HG02759 (cell line): ENCODE measurements around the gene PTPN20.
"Not testable (repeated sequence)": the region's sequence is repeated elsewhere in the genome, so short reads cannot be mapped to it uniquely, and the experiment has no call there.

Experiments
- ATAC-seq: cut with Tn5 transposase; IDR thresholded peaks from one replicate; pipeline ENCODE4 v1.9.1; 2021; ENCODE audit warnings: mild to moderate bottlenecking, moderate library complexity; ENCODE audit not compliant: unreplicated experiment

PTPN20 gene

GRCh38 chr10:46911144-46911876 is at the start of gene PTPN20:
Gene PTPN20, plus strand, starts transcription at chr10:46911428. Its CDS starts 21,072 bp downstream, at chr10:46932500.
- not testable (repeated sequence) for ATAC-seq

GRCh38 chr10:46869716-46870115 is 41.5 kb upstream of the PTPN20 start:
- ATAC-seq, result not testable (repeated sequence)

- not testable (repeated sequence) for ATAC-seq
These were observed 39.6 kb upstream of the PTPN20 start for GRCh38 chr10:46871583-46871982.

GRCh38 chr10:46875304-46875703 is 35.9 kb upstream of the PTPN20 start:
- not testable (repeated sequence) for ATAC-seq

- not testable (repeated sequence) for ATAC-seq
These were observed 34.5 kb upstream of the PTPN20 start for GRCh38 chr10:46876773-46877172.

GRCh38 chr10:46878761-46879160 is 32.5 kb upstream of the PTPN20 start:
- ATAC-seq, result not testable (repeated sequence)

GRCh38 chr10:46890813-46891611 is 20.2 kb upstream of the PTPN20 start:
- not testable (repeated sequence) for ATAC-seq

GRCh38 chr10:46896762-46897692 is 14.2 kb upstream of the PTPN20 start:
- not testable (repeated sequence) for ATAC-seq

GRCh38 chr10:46901247-46901646 is 10.0 kb upstream of the PTPN20 start:
- ATAC-seq, result not testable (repeated sequence)

- not testable (repeated sequence) for ATAC-seq
These were observed 7.4 kb upstream of the PTPN20 start for GRCh38 chr10:46903874-46904273.

- ATAC-seq, result not testable (repeated sequence)
These were observed 4.9 kb upstream of the PTPN20 start for GRCh38 chr10:46906359-46906758.

- ATAC-seq, result not testable (repeated sequence)
These were observed 3.8 kb upstream of the PTPN20 start for GRCh38 chr10:46907185-46908117.

- ATAC-seq, result not testable (repeated sequence)
These were observed 11.3 kb downstream of the PTPN20 start for GRCh38 chr10:46922498-46922897.

- ATAC-seq, result not testable (repeated sequence)
These were observed 13.9 kb downstream of the PTPN20 start for GRCh38 chr10:46925156-46925555.

GRCh38 chr10:46925853-46926252 is 14.6 kb downstream of the PTPN20 start:
- ATAC-seq, result not testable (repeated sequence)

GRCh38 chr10:46928810-46929209 is 17.6 kb downstream of the PTPN20 start:
- ATAC-seq, result not testable (repeated sequence)

GRCh38 chr10:46932383-46932782 is 21.2 kb downstream of the PTPN20 start:
- ATAC-seq, result not testable (repeated sequence)

- ATAC-seq, result not testable (repeated sequence)
These were observed 29.9 kb downstream of the PTPN20 start for GRCh38 chr10:46941091-46941490.

GRCh38 chr10:46948687-46949518 is 37.7 kb downstream of the PTPN20 start:
- ATAC-seq, result not testable (repeated sequence)
